ENCODE results near the gene VSIR. TPM values are rescaled to one million over a fixed set of nuclear protein-coding genes. Genes with fewer than 3 reads are reported as not detected.

The VSIR gene
- total RNA-seq (2014; rRNA removed; shearing (Covaris generic); ENCODE audit: low replicate concordance), result 0.07 and 1.8 TPM in 2 replicates

DNA sequence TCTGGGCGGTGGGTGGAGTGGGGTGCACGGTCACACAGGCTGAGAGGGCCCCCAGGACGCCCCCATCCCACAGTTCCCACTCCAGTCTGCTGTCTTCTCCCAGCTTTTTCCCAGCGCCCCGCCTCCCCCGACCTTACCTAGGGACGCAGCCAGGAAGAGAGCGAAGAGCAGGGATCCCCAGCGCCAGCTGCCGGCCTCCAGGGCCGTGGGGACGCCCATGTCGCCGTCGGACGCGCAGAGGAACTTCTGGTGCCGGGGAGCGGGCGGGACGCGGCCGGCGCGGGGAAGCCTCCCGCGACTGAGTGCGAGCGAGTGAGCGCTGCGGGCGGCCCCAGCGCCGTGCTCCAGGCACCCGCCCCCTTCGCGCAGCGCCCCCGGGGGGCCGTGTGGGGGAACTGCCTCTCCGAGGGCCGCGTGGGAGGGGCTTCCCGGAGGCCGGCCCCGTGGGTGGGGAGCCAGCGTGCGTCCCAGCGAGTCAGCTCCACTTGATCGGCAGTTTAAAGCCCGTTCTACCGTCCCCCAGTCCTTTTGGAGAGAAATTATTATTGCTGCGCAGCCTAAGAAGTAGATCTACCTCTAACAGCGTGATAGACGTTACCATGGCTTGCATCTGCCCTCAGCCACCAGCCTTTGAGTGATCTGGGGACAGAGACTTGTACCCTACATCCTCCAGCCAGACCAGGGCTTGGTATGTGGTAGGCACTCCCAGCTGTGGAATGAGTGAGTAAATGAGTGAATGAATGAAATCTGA, at the start of gene VSIR:
Gene VSIR (minus strand): TSS at position 300 of the 751 bp plus-strand sequence. CDS start 81 bp downstream, at position 219.
- Histone ChIP-seq H4K20me1 (ENCODE audit: insufficient read depth, low read depth, low read length) (no peaks in the 10 kb centered on the region), H3K9me2 (replicated peaks; ENCODE audit: insufficient read depth, low read length) (no peaks in the 10 kb centered on the region), H3K9ac (ENCODE audit: low read length) (no peak within 1 kb of the TSS), H3K4me2 (ENCODE audit: low read depth, low read length, poor library complexity, severe bottlenecking) (no peak within 1 kb of the TSS), H3K27me3 (ENCODE audit: low read length) (peaks cover 2% of the 10 kb centered on the region; the same call in 1 of the 2 replicates), H3K9me3 (ENCODE audit: low read length) (no peaks in the 10 kb centered on the region; the same call in 1 of the 2 replicates), H3K27ac (ENCODE audit: low read length) (no peak within 1 kb of the TSS), H3K4me1 (ENCODE audit: low read length) (peaks cover 40% of the 10 kb centered on the region), H3K79me2 (ENCODE audit: low read length) (no peaks in the 10 kb centered on the region), H2AFZ (ENCODE audit: low read length) (no peak within 1 kb of the TSS), H3K4me3 (ENCODE audit: low read length) (no peak within 1 kb of the TSS), H3K36me3 (ENCODE audit: insufficient read depth, low read length) (no peaks in the 10 kb centered on the region)
- peak; percentile 91 for DNase-seq

- Histone ChIP-seq H4K20me1 (ENCODE audit: insufficient read depth, low read depth, low read length) (peaks cover 13% of the 10 kb centered on the region), H3K36me3 (ENCODE audit: insufficient read depth, low read length) (0 out of 2 replicates have a peak, but pooled peaks cover 19% of the 10 kb centered on the region), H3K9me2 (replicated peaks; ENCODE audit: insufficient read depth, low read length) (no peaks in the 10 kb centered on the region), H3K4me1 (ENCODE audit: low read length) (peaks cover 8% of the 10 kb centered on the region), H3K27me3 (ENCODE audit: low read length) (no peaks in the 10 kb centered on the region), H3K9ac (ENCODE audit: low read length) (no peak overlapping the region), H2AFZ (ENCODE audit: low read length) (no peak overlapping the region), H3K4me2 (ENCODE audit: low read depth, low read length, poor library complexity, severe bottlenecking) (no peak overlapping the region), H3K9me3 (ENCODE audit: low read length) (no peaks in the 10 kb centered on the region), H3K27ac (ENCODE audit: low read length) (no peak overlapping the region), H3K79me2 (ENCODE audit: low read length) (no peaks in the 10 kb centered on the region), H3K4me3 (ENCODE audit: low read length) (no peak overlapping the region)
- DNase-seq, result no peak
Observed at GRCh38 chr10:71821909-71822763, 48.8 kb upstream of the VSIR start.

DNA sequence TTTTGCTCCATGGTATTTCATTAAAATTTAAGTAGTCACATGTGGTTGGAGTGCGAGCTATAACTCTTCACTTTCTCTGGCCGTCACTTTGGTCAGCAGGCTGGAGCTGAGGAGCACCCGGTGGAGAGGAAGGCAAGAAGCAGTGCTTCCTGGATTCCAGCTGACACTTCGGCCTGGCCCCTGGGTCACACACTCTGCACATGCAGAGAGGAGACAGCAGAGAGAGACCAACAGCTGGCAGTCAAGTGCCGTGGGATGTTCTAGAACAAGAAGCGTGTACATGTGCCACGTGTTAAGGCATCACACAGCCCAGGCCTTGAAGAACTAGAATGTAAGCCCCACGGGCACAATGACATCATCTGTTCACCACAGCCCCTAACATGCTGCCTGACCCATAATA, 47.6 kb upstream of the VSIR start:
- no peak overlapping the region for H3K4me2 ChIP-seq (ENCODE audit: low read depth, low read length, poor library complexity, severe bottlenecking)
- no peaks in the 10 kb centered on the region for H3K9me2 ChIP-seq (replicated peaks; ENCODE audit: insufficient read depth, low read length)
- H3K9me3 ChIP-seq (ENCODE audit: low read length), result no peaks in the 10 kb centered on the region
- H3K36me3 ChIP-seq (ENCODE audit: insufficient read depth, low read length), result peaks cover 12% of the 10 kb centered on the region; the same call in 1 of the 2 replicates
- DNase-seq, result no peak
- peaks cover 13% of the 10 kb centered on the region for H4K20me1 ChIP-seq (ENCODE audit: insufficient read depth, low read depth, low read length)
- no peak overlapping the region for H3K27ac ChIP-seq (ENCODE audit: low read length)
- no peak overlapping the region for H2AFZ ChIP-seq (ENCODE audit: low read length)
- H3K79me2 ChIP-seq (ENCODE audit: low read length), result no peaks in the 10 kb centered on the region
- no peak overlapping the region for H3K9ac ChIP-seq (ENCODE audit: low read length)
- H3K27me3 ChIP-seq (ENCODE audit: low read length), result no peaks in the 10 kb centered on the region
- peaks cover 8% of the 10 kb centered on the region for H3K4me1 ChIP-seq (ENCODE audit: low read length)
- no peak overlapping the region for H3K4me3 ChIP-seq (ENCODE audit: low read length)

DNA sequence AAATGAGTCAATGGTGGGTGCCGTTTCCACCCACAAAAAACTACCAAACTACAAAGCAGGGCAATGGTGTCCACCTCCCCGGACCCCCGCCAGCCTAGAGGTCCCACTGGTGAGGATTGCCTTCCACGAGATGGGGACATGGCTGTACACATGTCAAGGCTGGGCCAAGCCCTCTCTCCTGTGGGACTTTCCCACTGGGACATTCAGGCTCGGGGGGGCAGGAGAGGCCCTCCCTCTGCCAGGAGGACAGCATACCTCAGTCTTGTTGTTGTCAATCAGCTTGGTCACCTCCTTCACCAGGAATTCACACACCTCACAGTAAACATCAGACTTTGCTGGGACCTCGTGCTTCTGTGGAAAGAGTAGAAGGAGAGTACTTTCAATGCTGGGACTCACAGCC, 46.7 kb upstream of the VSIR start:
- Histone ChIP-seq H3K36me3 (ENCODE audit: insufficient read depth, low read length) (peaks cover 3% of the 10 kb centered on the region; the same call in 1 of the 2 replicates), H3K4me1 (ENCODE audit: low read length) (peaks cover 4% of the 10 kb centered on the region), H3K9me3 (ENCODE audit: low read length) (no peaks in the 10 kb centered on the region), H3K4me3 (ENCODE audit: low read length) (no peak overlapping the region), H3K9me2 (replicated peaks; ENCODE audit: insufficient read depth, low read length) (no peaks in the 10 kb centered on the region), H2AFZ (ENCODE audit: low read length) (no peak overlapping the region), H3K4me2 (ENCODE audit: low read depth, low read length, poor library complexity, severe bottlenecking) (no peak overlapping the region), H3K27me3 (ENCODE audit: low read length) (no peaks in the 10 kb centered on the region), H3K79me2 (ENCODE audit: low read length) (no peaks in the 10 kb centered on the region), H4K20me1 (ENCODE audit: insufficient read depth, low read depth, low read length) (peaks cover 9% of the 10 kb centered on the region; the same call in 1 of the 2 replicates), H3K27ac (ENCODE audit: low read length) (no peak overlapping the region), H3K9ac (ENCODE audit: low read length) (no peak overlapping the region)
- no peak for DNase-seq

- H3K9me3 ChIP-seq (ENCODE audit: low read length), result no peaks in the 10 kb centered on the region
- H3K79me2 ChIP-seq (ENCODE audit: low read length), result no peaks in the 10 kb centered on the region
Observed at GRCh38 chr10:71819441-71819861, 46.1 kb upstream of the VSIR start.

DNA sequence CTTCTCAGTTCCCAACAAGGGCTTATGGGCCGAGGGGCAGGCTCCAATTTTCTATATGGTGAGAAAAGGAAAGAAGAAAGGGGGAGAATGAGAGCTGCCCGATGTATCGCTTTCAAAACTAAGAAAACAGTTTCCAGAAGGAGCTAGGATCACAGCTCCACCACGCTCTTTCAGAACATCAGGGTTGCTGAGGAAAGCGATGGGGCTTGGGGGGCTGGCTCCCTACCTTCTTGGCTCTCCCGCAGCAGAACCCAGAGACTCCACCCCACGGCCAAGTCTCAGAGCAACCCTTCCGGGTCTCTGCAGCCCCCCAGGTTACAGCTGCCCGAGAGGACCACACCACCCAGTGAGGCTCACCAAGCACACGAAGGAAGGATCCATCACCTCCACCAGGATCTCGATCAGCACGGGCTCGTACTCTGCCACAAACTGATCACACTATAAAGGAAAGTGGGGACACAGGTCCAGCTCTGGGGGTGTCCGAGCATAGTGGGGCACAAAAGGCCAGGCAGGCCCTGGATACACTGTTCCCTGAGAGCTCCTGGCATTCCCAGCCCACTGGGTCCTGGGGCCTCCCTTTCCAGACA, 45.4 kb upstream of the VSIR start:
- Histone ChIP-seq H3K4me3 (ENCODE audit: low read length) (no peak overlapping the region), H3K4me2 (ENCODE audit: low read depth, low read length, poor library complexity, severe bottlenecking) (no peak overlapping the region), H3K27me3 (ENCODE audit: low read length) (no peaks in the 10 kb centered on the region), H2AFZ (ENCODE audit: low read length) (no peak overlapping the region), H3K9ac (ENCODE audit: low read length) (no peak overlapping the region), H3K9me3 (ENCODE audit: low read length) (no peaks in the 10 kb centered on the region), H3K79me2 (ENCODE audit: low read length) (no peaks in the 10 kb centered on the region), H3K27ac (ENCODE audit: low read length) (no peak overlapping the region), H3K36me3 (ENCODE audit: insufficient read depth, low read length) (no peaks in the 10 kb centered on the region; the same call in 1 of the 2 replicates), H3K9me2 (replicated peaks; ENCODE audit: insufficient read depth, low read length) (no peaks in the 10 kb centered on the region), H4K20me1 (ENCODE audit: insufficient read depth, low read depth, low read length) (no peaks in the 10 kb centered on the region; the same call in 1 of the 2 replicates), H3K4me1 (ENCODE audit: low read length) (no peaks in the 10 kb centered on the region)
- DNase-seq, result no peak

More at GRCh38 chr10:71819441-71819861, 46.1 kb upstream of the VSIR start:
- Histone ChIP-seq H3K4me1 (ENCODE audit: low read length) (no peaks in the 10 kb centered on the region; the same call in 1 of the 2 replicates), H3K36me3 (ENCODE audit: insufficient read depth, low read length) (no peaks in the 10 kb centered on the region; the same call in 1 of the 2 replicates), H3K9me2 (replicated peaks; ENCODE audit: insufficient read depth, low read length) (no peaks in the 10 kb centered on the region), H3K27ac (ENCODE audit: low read length) (no peak overlapping the region), H4K20me1 (ENCODE audit: insufficient read depth, low read depth, low read length) (peaks cover 5% of the 10 kb centered on the region; the same call in 1 of the 2 replicates), H2AFZ (ENCODE audit: low read length) (no peak overlapping the region), H3K27me3 (ENCODE audit: low read length) (no peaks in the 10 kb centered on the region), H3K4me3 (ENCODE audit: low read length) (no peak overlapping the region), H3K9ac (ENCODE audit: low read length) (no peak overlapping the region), H3K4me2 (ENCODE audit: low read depth, low read length, poor library complexity, severe bottlenecking) (no peak overlapping the region)
- DNase-seq, result no peak

- Histone ChIP-seq H3K27me3 (ENCODE audit: low read length) (no peaks in the 10 kb centered on the region), H4K20me1 (ENCODE audit: insufficient read depth, low read depth, low read length) (no peaks in the 10 kb centered on the region; the same call in 1 of the 2 replicates), H2AFZ (ENCODE audit: low read length) (no peak overlapping the region), H3K4me1 (ENCODE audit: low read length) (no peaks in the 10 kb centered on the region), H3K4me3 (ENCODE audit: low read length) (no peak overlapping the region), H3K79me2 (ENCODE audit: low read length) (no peaks in the 10 kb centered on the region), H3K4me2 (ENCODE audit: low read depth, low read length, poor library complexity, severe bottlenecking) (no peak overlapping the region), H3K9ac (ENCODE audit: low read length) (no peak overlapping the region), H3K36me3 (ENCODE audit: insufficient read depth, low read length) (no peaks in the 10 kb centered on the region; the same call in 1 of the 2 replicates), H3K27ac (ENCODE audit: low read length) (no peak overlapping the region), H3K9me2 (replicated peaks; ENCODE audit: insufficient read depth, low read length) (no peaks in the 10 kb centered on the region), H3K9me3 (ENCODE audit: low read length) (no peaks in the 10 kb centered on the region)
- no peak for DNase-seq
Observed at GRCh38 chr10:71817831-71818655, 44.7 kb upstream of the VSIR start.

Measured in Karpas-422 (cell line).